GM19395 (cell line): ENCODE data around the gene MT1M.
"Not testable (repeated sequence)": the region's sequence is repeated elsewhere in the genome, so short reads cannot be mapped to it uniquely, and the experiment has no call there.

ENCODE experiments used
- ATAC-seq: cut with Tn5 transposase; IDR thresholded peaks from one replicate; pipeline ENCODE4 v1.9.1; 2021; ENCODE audit warnings: mild to moderate bottlenecking, moderate library complexity; ENCODE audit not compliant: unreplicated experiment

Gene MT1M

GRCh38 chr16:56671691-56672090 is 39.2 kb downstream of the MT1M start:
- ATAC-seq, result not testable (repeated sequence)

DNA sequence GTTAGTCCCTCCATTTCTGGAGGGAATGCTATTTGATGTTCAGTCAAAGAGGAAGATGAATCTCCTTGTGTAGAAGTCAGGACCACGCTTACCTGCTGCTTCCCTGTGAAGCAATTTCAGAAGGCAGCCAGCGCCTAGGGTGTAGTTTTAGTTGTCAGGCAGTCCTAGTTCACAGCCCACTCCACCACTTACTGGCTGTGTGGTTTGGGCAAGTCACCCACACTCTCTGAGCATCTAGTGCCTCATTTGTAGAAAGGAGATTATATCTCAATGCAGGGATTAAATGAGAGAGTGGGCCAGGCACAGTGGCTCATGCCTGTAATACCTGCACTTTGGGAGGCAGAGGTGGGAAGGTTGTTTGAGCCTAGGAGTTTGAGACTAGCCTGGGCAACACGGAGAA is 39.7 kb downstream of the MT1M start:
- not testable (repeated sequence) for ATAC-seq

DNA sequence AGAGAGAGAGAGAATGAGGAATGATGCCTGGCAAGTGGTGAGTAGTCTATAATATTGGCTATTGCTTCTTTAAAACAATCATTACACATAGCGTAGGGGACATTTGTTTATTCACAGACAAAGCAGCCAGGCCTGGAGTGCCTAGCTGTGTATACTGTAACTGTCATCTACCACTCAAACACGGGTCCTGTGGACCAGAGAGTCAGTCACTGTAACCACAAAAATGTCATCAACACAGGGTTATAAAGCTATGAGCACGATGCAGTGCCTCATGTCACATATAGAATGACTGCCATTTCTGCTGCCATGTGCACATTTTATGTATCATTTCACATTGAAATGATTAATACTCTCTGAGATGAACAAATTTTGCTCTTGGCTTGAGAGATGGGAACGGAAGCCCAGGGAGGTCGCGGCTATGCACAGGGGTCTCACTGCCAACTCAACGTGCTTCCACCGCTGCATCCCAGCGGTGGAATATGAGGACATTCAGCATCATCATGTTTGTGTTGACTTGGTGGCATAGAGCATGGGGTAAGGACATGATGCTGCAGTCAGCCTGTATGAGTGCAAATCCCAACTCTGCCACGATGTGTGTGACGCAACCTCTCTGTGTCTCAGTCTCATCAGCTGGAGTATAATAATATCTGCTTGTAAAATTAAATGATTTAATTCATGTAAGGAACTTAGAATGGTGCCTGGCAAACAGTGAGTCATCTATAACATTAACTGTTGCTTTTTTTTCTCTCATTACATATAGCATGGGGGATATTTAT is 40.5 kb downstream of the MT1M start:
- no peak for ATAC-seq

DNA sequence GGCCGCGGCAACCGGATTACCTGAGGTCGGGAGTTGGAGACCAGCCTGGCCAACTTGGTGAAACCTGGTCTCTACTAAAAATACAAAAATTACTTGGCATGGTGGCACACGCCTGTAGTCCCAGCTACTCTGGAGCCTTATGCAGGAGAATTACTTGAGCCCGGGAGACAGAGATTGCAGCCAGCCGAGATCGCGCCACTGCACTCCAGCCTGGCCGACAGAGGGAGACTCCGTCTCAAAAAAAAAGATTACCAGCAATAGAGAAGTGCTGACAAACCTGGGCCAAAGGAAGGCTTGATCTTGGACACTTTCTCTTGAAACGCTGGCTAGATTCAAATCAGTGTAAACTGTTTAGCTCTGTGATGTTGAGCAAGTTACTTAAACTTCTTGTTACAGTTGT is 41.5 kb downstream of the MT1M start:
- no peak for ATAC-seq

DNA sequence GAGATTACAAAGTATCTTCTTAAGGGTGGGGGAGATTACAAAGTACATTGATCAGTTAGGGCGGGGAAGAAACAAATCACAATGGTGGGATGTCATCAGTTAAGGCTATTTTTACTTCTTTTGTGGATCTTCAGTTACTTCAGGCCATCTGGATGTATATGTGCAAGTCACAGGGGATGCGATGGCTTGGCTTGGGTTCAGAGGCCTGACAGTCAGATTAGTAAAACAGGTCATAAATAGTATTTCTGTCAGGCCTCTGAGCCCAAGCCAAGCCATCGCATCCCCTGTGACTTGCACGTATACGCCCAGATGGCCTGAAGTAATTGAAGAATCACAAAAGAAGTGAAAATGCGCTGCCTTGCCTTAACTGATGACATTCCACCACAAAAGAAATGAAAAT is 42.1 kb downstream of the MT1M start:
- not testable (repeated sequence) for ATAC-seq

DNA sequence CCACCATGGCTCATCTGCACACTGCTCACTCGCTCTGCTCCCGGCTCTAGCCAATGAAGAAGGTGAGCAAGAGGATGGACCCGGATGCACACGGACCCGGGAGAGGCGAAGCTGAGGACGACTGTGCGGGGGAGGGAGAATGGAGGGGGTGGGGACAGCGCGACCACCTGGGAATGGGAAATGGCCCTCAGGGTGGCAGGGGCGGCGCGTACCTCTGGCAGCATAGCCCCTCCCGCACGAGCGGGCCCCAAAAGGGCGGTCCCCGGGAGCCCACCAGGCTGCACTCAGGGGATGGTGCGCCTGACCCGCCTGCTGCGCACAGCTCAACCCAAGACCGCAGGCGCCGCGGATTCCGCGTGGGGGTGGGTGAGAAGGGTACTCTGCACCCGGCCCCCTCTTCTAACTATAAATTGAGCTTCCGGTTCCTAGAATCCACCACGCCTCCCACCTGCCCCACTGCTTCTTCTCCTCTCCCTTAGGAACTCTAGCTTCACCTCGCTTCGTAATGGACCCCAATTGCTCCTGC is 43.3 kb downstream of the MT1M start:
- no peak for ATAC-seq

GRCh38 chr16:56677474-56677873 is 45.0 kb downstream of the MT1M start:
- ATAC-seq, result no peak

DNA sequence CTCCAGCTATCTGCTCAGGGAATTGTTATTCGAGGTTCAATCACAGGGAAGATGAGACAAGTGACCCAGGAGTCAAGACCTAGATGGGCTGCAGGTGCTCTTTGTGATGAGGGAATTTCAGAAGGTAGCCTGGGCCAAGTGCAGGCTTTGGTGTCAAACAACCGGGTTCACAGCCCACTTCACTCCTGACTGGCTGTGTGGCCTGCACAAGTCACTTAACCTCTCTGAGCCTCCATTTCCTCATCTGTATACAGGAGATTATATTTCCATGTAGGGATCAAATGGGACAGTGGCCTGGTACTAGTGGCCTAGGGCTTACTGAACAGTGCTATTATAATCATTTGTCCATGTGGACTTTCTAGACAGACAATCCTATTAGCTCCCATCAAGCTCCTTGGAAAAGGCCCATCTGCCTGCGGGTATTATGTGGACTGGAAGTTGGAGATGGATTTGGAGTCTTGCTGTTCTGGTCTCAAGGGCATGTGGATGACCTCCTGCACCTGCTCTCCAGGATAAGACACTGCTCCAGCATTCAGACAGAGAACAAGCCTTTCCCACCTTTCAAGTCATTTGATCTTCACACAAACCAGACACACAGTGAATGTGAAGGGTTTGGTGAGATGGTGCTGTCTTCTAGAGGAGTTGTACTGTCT is 46.7 kb downstream of the MT1M start:
- no peak for ATAC-seq

DNA sequence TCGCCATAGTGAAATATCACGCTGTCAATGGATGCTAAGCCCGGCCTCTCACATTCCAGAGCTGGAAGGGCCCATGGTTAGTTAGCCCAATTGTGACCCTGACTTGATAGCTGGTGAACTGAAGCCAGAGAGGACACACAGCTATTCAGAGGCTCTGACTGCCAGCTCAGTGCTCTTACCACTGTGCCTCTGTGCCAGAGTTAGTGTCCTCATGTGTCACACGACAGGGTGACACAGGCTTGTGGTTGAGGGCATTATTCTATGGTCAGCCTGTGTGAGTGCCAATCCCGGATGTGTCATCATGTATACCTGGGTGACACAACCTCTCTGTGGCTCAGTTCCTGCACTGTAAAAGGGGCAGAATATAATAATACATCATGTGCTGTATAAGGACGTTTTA is 47.4 kb downstream of the MT1M start:
- ATAC-seq, result no peak

- ATAC-seq, result peak; percentile 95
Measured at GRCh38 chr16:56681939-56682702, 49.7 kb downstream of the MT1M start, which contains the start of gene MT1X. TSS of gene MT1X (plus strand) at chr16:56682470. CDS start at chr16:56682541, 71 bp downstream.

DNA sequence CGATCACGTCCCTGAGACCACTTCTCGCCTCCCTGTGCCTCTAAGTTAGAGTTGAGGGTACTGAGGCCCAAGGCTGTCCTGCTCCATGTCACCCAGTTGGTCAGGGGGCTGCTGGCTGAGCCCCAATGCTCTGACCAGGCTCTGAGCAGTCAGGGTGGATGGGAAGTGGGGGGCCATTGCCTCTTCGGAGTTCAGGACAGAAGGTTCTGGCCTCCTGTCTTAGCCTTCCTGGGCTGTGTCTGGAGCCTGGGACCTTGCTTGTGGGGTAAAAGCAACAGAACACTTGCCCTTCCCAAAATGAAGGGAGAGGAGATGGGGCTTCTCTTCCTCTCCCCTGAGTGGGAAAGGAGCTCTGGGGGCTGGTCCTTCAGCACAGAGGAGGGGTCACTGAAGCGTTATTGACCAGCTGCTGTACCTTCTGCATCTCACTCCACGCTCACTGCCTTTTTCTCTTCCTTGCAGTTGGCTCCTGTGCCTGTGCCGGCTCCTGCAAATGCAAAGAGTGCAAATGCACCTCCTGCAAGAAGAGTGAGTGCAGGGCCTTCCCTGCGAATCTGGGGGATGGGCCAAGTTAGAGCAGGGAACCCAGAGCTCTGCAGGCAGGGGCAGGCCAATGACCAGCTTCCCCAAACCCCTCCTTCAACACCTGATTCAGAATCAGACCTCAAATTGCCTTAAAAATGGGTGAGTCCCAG is 50.4 kb downstream of the MT1M start:
- ATAC-seq, result peak; percentile 14
